Endothelial cell (in vitro differentiated cells): ENCODE measurements around the gene POR. TPM values are rescaled to one million over a fixed set of nuclear protein-coding genes. Genes with fewer than 3 reads are reported as not detected.

Source experiments
- DNase-seq: peaks from one replicate; pipeline ENCODE4 v3.0.0; 2021; ENCODE audit warnings: low spot score
- H3K27ac Mint-ChIP-seq: one replicate; pipeline ENCODE4 v1.8.0; 2021; ENCODE audit warnings: mixed read lengths, inconsistent platforms; ENCODE audit not compliant: unreplicated experiment
- H3K27me3 Mint-ChIP-seq: one replicate; pipeline ENCODE4 v1.8.0; 2021; ENCODE audit warnings: mild to moderate bottlenecking, moderate library complexity, mixed read lengths, inconsistent platforms; ENCODE audit not compliant: unreplicated experiment
- H3K36me3 Mint-ChIP-seq: one replicate; pipeline ENCODE4 v1.8.0; 2021; ENCODE audit warnings: mild to moderate bottlenecking, low read depth, mixed read lengths, inconsistent platforms; ENCODE audit not compliant: unreplicated experiment
- H3K4me1 Mint-ChIP-seq: one replicate; pipeline ENCODE4 v1.8.0; 2021; ENCODE audit warnings: mild to moderate bottlenecking, mixed read lengths, inconsistent platforms; ENCODE audit not compliant: unreplicated experiment
- H3K4me3 Mint-ChIP-seq: one replicate; pipeline ENCODE4 v1.8.0; 2021; ENCODE audit warnings: mild to moderate bottlenecking, mixed read lengths, inconsistent platforms; ENCODE audit not compliant: unreplicated experiment
- H3K9me3 Mint-ChIP-seq: one replicate; pipeline ENCODE4 v1.8.0; 2021; ENCODE audit warnings: mixed read lengths, inconsistent platforms; ENCODE audit not compliant: unreplicated experiment
- CTCF ChIP-seq: fragments of 200-600 bp; sonication (generic); IDR thresholded peaks from one replicate; pipeline ENCODE4 v1.5.0; 2021; ENCODE audit warnings: antibody characterized with exemption; ENCODE audit not compliant: unreplicated experiment
- total RNA-seq: library from RNA; stranded (reverse); fragmentation: NEBNext Ultra II Directional; extraction: Animal tissue kit (Norgen Biotek cat#: 25700); gene quantifications from one replicate; pipeline ENCODE4 v1.2.1, GENCODE V29; 2021; ENCODE audit not compliant: unreplicated experiment

Gene POR
- total RNA-seq, 1 donor from 2014 or later, result 70.8 TPM

DNA sequence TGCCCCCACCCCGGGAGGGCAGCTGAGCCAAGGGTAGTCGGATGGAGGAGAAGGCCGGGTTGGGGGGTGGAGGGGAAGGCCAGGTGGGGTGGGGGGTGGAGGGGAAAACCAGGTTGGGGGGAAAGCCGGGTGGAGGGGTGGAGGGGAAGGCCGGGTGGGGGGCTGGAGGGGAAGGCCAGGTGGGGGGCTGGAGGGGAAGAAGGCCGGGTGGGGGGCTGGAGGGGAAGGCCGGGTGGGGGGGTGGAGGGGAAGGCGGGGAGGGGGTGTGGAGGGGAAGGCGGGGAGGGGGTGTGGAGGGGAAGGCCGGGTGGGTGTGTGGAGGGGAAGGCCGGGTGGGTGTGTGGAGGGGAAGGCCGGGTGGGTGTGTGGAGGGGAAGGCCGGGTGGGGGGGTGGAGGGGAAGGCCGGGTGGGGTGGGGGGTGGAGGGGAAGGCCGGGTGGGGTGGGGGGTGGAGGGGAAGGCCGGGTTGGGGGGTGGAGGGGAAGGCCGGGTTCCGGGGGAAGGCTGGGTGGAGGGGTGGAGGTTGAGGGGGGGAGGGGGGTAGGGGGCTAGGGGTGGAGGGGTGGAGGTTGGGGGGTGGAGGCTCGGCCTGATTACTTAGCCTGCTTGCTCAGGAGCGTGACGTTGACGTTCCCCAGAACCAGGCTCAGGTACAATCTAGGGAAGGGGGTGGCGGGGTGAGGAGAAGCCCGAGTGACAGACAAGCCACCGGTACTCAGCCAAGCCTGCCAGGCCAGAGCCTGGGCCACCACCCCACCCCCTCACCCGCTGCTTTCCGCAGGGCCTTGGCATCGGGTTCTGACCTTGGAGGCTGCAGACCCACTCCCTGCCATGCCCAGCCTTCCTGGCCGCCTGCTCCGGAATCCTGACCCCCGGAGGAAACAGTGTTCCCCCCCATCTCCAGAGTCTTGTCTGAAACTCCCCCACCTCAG lies 73.9 kb downstream of the POR start:
- H3K4me3 Mint-ChIP-seq, result no peak overlapping the region
- H3K27me3 Mint-ChIP-seq, result peaks cover 8% of the 10 kb centered on the region
- peaks cover 9% of the 10 kb centered on the region for H3K36me3 Mint-ChIP-seq
- H3K9me3 Mint-ChIP-seq, result no peaks in the 10 kb centered on the region
- peaks cover 8% of the 10 kb centered on the region for H3K4me1 Mint-ChIP-seq
- no peak for DNase-seq
- no peak overlapping the region for H3K27ac Mint-ChIP-seq
- TF ChIP-seq CTCF, result no peak

- H3K27ac Mint-ChIP-seq, result peak overlapping the region; percentile 6
- H3K4me3 Mint-ChIP-seq, result peak overlapping the region; percentile 61
- peaks cover 9% of the 10 kb centered on the region for H3K36me3 Mint-ChIP-seq
- H3K4me1 Mint-ChIP-seq, result peaks cover 8% of the 10 kb centered on the region
- H3K9me3 Mint-ChIP-seq, result no peaks in the 10 kb centered on the region
- H3K27me3 Mint-ChIP-seq, result peaks cover 8% of the 10 kb centered on the region
- no peak for TF ChIP-seq CTCF
- no peak for DNase-seq
Observed at GRCh38 chr7:75989500-75990388, 74.8 kb downstream of the POR start.

- Mint-ChIP-seq H3K27me3 (peaks cover 8% of the 10 kb centered on the region), H3K27ac (no peak overlapping the region), H3K4me3 (no peak overlapping the region), H3K9me3 (no peaks in the 10 kb centered on the region), H3K4me1 (peaks cover 8% of the 10 kb centered on the region), H3K36me3 (peaks cover 20% of the 10 kb centered on the region)
- TF ChIP-seq CTCF, result no peak
- DNase-seq, result no peak
Observed at GRCh38 chr7:75991531-75992082, 76.7 kb downstream of the POR start.

GRCh38 chr7:75992083-75992755 lies 77.3 kb downstream of the POR start:
- Mint-ChIP-seq H3K4me1 (peaks cover 8% of the 10 kb centered on the region), H3K9me3 (no peaks in the 10 kb centered on the region), H3K27me3 (peaks cover 6% of the 10 kb centered on the region), H3K4me3 (no peak overlapping the region), H3K36me3 (peaks cover 19% of the 10 kb centered on the region), H3K27ac (no peak overlapping the region)
- TF ChIP-seq CTCF, result no peak
- no peak for DNase-seq
